HG03439 (cell line): ENCODE measurements around the gene ESRRB.

Experiments used
- ATAC-seq: cut with Tn5 transposase; IDR thresholded peaks from one replicate; pipeline ENCODE4 v1.9.1; 2021; ENCODE audit warnings: mild to moderate bottlenecking, moderate library complexity; ENCODE audit not compliant: unreplicated experiment

The ESRRB gene

DNA sequence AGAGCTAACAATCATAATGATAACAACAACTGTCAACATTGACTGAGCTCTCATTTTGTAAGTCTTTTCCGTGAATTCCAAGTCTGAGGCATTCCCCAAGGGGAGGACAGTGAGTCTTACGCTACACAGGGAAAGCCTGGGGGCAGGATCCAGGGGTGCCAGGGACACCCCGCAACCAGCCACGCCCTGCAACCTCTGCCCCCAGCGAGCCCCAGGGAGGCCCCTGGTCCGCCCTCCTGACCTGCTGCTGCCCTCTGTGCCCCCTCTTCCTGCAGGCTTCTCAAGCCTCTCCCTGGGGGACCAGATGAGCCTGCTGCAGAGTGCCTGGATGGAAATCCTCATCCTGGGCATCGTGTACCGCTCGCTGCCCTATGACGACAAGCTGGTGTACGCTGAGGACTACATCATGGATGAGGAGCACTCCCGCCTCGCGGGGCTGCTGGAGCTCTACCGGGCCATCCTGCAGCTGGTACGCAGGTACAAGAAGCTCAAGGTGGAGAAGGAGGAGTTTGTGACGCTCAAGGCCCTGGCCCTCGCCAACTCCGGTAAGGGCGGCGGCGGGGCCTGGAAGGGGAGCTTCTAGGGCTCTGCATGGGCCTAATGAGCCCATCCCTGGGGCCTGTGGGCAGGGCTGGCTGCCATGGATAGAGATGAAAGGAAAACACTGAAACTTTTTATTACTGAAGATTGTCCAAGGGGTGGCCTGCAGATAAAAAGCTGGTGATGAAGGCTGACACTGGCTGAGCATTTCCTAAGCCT is 115.4 kb downstream of the ESRRB start:
- no peak for ATAC-seq

- no peak for ATAC-seq
These were observed 120.0 kb downstream of the ESRRB start for GRCh38 chr14:76495983-76496382.

DNA sequence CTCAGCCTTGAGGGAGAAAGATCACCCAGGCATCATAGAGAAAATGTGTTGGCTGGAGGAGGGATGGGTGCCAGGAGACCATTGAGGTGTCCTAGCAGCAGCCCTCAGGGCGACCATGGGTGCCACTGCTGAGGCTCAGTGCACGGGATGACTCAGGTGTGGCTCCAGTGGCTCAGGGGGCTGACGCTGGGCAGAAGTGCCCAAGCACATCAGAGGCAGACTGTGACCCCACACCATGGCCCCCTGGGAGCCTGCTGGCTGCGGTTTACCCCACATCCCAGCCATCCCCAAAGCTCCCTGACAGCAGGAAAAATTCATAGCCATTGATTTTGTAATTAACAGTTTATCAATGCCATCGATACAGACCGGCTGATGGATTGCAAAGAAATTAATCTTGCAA is 120.7 kb downstream of the ESRRB start:
- no peak for ATAC-seq

- ATAC-seq = no peak
These were observed 121.9 kb downstream of the ESRRB start for GRCh38 chr14:76497550-76498462.

DNA sequence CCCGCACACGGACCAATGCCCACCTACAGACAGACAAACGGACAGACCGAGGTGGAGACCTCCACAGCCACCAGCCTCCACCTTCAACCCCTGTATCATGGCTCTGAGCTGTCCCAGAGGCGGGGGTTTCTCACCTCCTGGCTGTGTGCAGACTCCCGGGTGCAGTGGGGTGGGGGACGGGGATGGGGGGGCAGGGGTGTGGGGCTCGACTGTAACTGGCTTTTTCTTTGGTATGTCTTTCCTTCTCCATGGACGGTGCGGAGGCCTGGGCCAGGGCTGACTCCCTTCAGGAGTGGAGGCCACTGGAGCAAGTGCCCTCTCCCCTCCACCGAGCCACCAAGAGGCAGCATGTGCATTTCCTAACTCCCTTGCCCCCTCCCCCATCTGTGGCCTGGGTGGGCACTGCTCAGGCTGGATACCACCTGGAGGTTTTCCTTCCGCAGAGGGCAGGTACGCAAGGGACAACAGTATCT is 122.6 kb downstream of the ESRRB start:
- no peak for ATAC-seq

- no peak for ATAC-seq
These were observed 123.0 kb downstream of the ESRRB start for GRCh38 chr14:76498976-76499375.

- ATAC-seq = no peak
These were observed 123.5 kb downstream of the ESRRB start for GRCh38 chr14:76499399-76499798.

GRCh38 chr14:76500011-76500410 is 124.1 kb downstream of the ESRRB start:
- ATAC-seq = no peak

- ATAC-seq = no peak
These were observed 124.5 kb downstream of the ESRRB start for GRCh38 chr14:76500480-76500879.

DNA sequence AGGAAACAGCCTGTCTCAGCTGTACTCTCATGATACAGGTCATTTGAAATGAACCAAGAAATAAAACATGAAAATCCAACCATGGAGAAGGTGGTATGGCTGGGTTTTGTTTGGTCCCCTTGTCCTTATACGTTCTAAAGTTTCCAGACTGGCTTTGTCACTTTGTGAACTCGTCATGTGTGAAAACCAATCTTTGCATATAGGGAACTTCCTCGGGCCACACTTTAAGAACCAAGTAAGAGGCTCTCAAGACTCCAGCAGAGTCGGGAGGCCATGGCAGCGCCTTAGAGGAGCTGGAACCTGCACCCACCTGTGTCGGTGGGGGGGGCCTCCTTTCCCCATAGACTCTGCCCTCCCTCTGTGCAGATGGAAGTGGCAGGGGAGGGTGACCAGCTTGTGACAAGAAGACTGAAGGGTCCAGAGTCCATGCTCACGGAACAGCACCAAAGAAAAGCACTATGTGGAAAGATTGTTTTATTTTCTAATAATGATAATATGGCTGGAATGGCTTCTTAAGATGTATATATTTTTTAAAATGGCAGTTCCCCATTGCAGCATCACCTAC is 125.3 kb downstream of the ESRRB start:
- no peak for ATAC-seq

DNA sequence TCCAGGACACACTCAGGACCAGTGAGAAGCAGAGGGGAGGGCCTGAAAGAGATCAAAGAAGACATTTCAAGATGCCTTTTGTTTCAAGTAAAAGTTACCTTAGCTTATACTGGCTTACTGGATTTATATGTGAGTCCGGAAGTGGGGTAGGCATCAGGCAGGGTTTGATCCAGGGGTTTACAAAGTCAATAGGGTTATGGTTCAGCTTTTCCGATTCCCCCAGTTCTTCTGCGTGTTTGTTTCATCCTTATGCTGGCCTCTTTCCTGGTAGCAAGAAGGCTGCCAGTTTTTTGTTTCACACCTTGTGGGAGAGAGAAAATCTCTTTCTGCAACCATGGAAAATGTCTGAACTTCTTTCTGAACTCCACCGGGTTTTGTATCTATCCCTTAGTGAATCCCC is 126.3 kb downstream of the ESRRB start:
- ATAC-seq = no peak

DNA sequence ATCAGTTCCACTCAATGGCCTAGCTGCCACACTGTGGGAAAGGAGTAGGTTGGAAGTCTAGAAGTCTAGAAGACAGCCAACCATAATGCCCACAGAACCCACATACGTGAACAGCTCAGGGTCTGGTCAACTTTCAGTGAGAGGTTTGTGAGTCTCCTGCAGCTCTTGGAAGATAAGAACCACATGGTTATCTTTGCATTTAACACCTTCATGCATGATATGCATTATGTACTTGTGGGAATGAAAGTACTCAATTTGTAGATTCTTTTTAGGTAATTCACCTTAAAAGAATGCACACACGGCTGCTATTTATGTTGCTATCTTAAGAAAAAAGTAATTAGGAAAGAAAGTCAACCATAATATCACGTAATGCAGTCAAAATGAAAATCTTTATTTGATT is 126.7 kb downstream of the ESRRB start:
- no peak for ATAC-seq

GRCh38 chr14:76509311-76509710 is 133.4 kb downstream of the ESRRB start:
- ATAC-seq = no peak

- ATAC-seq = no peak
These were observed 134.2 kb downstream of the ESRRB start for GRCh38 chr14:76510181-76510580.

DNA sequence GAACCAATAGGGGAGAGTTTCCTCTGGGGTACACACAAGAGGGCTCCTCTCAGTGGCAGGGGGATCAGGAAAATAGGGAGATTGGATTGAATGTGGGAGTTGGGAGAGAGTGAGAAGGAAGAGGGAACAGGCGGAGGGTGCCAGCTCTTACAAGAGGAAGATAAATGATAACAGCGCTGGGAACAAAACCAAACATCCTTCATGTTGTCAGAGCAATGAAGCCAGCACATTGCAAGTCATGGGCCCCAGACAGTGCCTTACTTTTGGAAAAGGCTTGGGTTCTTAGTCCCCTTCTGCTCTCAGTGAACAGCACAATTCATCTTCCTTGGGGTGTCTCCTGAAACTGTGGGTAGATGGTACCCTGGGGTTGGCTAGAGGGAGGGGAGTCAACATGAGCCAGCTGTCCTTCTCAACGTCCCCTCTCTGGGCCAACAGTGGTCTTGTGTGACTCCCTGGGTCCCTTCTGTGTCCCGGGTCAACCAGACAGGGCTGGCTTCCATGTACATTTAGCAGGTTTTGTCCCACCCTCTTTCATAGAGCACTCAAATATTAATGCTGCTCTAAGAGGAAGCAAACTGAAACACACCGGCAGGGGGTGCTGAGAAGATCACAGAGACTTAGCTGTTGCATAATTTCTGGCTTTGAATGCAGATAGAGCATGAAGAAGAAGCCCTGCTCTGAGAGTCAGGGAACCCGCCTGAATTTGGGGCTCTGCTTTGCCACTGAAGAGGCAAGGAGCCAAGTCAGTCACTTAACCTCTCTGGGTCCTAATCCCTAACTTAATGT is 138.5 kb downstream of the ESRRB start:
- no peak for ATAC-seq

- no peak for ATAC-seq
These were observed 140.9 kb downstream of the ESRRB start for GRCh38 chr14:76516884-76517283.

DNA sequence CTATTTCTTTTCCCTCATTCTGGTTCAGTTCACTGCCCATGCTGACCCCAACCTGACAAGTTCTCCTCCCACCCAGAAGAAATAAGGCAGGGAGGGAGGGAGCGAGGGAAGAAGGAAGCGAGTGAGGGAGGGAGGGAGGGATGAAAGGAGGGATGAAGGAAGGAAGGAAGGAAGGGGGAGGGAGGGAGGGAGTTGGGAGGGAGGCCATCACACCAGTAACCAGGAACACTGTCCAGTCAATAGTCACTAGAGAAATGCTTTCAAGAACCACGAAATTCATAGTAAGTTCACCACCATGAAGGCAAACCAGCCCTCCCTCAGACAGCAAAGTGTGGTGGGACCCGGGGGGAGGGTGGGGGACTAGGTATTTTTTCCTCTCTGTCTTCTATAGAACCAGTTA is 142.4 kb downstream of the ESRRB start:
- no peak for ATAC-seq

- ATAC-seq = no peak
These were observed 149.3 kb downstream of the ESRRB start for GRCh38 chr14:76525106-76525821.

GRCh38 chr14:76531085-76531484 is 155.1 kb downstream of the ESRRB start:
- ATAC-seq = no peak

DNA sequence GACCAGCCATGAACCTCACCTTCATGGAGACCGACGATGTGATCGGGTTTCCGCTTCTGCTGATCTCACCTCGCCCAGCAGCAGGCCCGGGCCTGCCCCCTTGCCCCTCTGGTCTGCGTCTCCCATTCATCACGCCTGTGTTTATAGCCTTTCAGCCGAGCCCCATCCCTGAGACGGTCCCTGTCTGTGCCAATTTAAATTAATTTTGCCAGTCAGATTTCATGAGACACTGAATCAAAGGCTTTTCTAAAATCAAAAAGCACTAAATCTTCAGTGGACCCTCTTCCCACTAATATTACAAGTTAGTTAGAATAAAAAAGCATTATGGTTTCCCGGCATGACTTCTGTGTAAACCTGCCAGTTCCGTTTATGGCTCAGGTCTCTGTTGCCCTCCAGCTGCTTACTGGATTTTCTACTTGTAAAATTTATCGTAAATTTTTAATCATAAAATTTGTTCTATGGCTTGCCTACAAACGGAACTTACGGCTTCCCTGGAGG is 155.9 kb downstream of the ESRRB start:
- ATAC-seq = no peak
